Right cardiac atrium (tissue), 5 donors: ENCODE data around the gene NPW. TPM values are rescaled to one million over a fixed set of nuclear protein-coding genes. Genes with fewer than 3 reads are reported as not detected.

ENCODE experiments used
- ATAC-seq, 2 donors: fragments of 200-7000 bp; cut with Tn5 transposase; one replicate each; pipeline versions ENCODE4 v1.8.0 to v1.9.1; 2020; ENCODE audit warnings: moderate library complexity in 2 of 2, mild to moderate bottlenecking in 1 of 2
- DNase-seq, 3 donors: peaks; one replicate each; pipeline ENCODE4 v3.0.0-alpha.2; 2020
- H3K27ac ChIP-seq: one replicate; pipeline ENCODE4 v1.5.1; 2013; ENCODE audit warnings: mild to moderate bottlenecking, low read length, control low read depth, moderate library complexity
- H3K27me3 ChIP-seq: one replicate; pipeline ENCODE4 v1.6.1; 2013; ENCODE audit not compliant: control insufficient read depth, insufficient read depth
- H3K4me1 ChIP-seq: one replicate; pipeline ENCODE4 v1.6.1; 2013; ENCODE audit warnings: low read length; ENCODE audit not compliant: control insufficient read depth, insufficient read depth
- H3K4me3 ChIP-seq: one replicate; pipeline ENCODE4 v1.5.1; 2013; ENCODE audit warnings: low read length, control low read depth
- H3K9me3 ChIP-seq: one replicate; pipeline ENCODE4 v1.6.1; 2013; ENCODE audit warnings: low read length; ENCODE audit not compliant: control insufficient read depth
- WGBS: extraction: QIAGEN DNeasy Blood & Tissue Kit; methylation state at CpG from one replicate; pipeline ENCODE4 v1.1.7; 2013; 5-methylcytosine and 5-hydroxymethylcytosine counted together
- intact Hi-C, 4 donors: fragments of 100-400 bp; cut with DNase I; formaldehyde crosslinking; loops; one replicate each; pipeline versions ENCODE4 v1.11.0 to v1.14.0; 2022 to 2023
- polyA plus RNA-seq: library from polyadenylated mRNA; stranded (reverse); fragments of 200-250 nt; gene quantifications from one replicate; pipeline ENCODE4 v1.2.3, GENCODE V29; 2013
- total RNA-seq, 4 donors: library from RNA; stranded (reverse); fragmentation: NEBNext Ultra II Directional; extraction: Animal tissue kit (Norgen Biotek cat#: 25700); gene quantifications; one replicate each; pipeline ENCODE4 v1.2.1, GENCODE V29; 2021
- donor health status: healthy with polysubstance abuse.
- donor health status: DM: no; HTN: yes; CAD: no.
- donor health status: DM: no; HTN: no; CAD: no.
- donor health status: DM: no; HTN: yes; CAD: no; lungs with severe emphysema.
- donor health status: DM: yes; HTN: yes; CAD: no.

Gene NPW
- total and polyA plus RNA-seq, 5 donors = not detected

DNA sequence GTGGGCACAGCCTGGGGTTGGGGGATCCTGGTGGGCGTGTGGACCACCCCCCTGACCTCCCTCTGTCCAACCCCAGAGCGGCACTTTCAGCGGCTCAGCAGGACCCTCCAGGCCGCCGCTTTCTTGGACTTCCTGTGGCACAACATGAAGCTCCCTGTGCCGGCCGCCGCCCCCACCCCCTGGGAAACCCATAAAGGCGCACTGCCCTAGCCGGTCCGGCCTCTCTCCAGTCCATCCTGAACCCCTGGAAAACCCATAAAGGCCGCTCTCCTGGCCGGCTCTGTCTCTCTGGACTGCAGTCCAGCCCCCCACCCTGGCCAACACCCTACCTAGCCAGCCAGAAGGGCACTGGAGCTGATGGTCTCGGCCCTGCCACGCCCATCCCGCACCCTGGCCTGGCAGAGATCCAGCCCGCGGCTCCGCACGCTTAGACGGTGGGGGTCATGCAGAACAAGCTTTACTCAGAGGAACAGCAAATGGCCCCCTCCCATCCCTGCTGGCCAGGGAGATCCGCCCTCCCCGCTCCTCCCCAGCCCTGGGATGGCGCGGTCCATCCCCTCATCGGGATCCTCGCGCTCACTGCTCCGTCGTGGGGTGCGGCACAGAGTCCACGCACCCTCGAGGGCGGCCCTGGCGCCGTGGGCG lies 41.0 kb upstream of the NPW start:
- no peak for ATAC-seq
- 72% methylated on average over 37 of the region's 37 CpGs for WGBS
- Histone ChIP-seq H3K9me3 (no peaks in the 10 kb centered on the region), H3K27ac (no peak overlapping the region), H3K4me3 (no peak overlapping the region), H3K4me1 (no peaks in the 10 kb centered on the region), H3K27me3 (no peaks in the 10 kb centered on the region)
- no peak for DNase-seq
- intact Hi-C loops = no loop called here

DNA sequence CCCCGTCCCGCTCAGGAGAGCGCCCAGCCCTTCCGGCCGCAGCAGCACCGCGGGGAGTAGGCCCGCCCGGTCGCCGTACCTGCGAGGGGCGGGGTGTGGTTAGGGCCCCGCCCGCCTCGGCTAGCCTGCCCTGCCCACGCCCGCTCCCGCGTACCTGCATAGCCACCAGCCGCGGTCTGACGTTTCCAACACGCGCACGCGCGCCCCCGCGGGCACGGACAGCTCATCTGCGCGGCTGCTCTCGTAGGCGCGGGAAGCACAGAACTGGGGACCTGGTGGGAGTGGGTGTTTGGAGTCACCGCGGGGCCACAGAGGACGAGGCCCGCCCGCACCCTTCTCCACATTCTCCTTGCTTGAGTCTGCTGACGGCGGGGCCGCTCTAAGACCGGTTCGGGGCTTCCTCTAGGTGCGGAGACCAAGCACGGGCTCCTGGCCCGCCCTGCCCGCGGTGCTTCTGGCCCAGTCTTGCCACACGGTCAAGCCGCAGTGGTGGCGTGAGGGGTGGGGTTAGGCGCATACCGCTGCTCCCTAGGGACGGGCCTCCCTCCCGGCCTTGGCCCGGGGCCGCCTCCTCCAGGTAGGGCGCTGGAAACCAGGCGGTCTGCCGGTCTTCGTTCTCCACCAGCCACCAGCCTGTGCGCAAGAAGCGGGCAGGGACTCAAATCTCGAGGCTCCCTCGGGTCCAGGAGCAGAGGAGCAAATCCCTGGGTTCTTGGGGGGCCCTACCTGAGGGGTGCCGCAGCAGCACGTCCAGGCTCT lies 40.1 kb upstream of the NPW start:
- intact Hi-C loops = no loop called here
- no peak for DNase-seq
- no peak overlapping the region for H3K27ac ChIP-seq
- H3K4me1 ChIP-seq = no peaks in the 10 kb centered on the region
- H3K9me3 ChIP-seq = no peaks in the 10 kb centered on the region
- WGBS = 19% methylated on average over 70 of the region's 70 CpGs
- no peak for ATAC-seq
- no peaks in the 10 kb centered on the region for H3K27me3 ChIP-seq
- no peak overlapping the region for H3K4me3 ChIP-seq

DNA sequence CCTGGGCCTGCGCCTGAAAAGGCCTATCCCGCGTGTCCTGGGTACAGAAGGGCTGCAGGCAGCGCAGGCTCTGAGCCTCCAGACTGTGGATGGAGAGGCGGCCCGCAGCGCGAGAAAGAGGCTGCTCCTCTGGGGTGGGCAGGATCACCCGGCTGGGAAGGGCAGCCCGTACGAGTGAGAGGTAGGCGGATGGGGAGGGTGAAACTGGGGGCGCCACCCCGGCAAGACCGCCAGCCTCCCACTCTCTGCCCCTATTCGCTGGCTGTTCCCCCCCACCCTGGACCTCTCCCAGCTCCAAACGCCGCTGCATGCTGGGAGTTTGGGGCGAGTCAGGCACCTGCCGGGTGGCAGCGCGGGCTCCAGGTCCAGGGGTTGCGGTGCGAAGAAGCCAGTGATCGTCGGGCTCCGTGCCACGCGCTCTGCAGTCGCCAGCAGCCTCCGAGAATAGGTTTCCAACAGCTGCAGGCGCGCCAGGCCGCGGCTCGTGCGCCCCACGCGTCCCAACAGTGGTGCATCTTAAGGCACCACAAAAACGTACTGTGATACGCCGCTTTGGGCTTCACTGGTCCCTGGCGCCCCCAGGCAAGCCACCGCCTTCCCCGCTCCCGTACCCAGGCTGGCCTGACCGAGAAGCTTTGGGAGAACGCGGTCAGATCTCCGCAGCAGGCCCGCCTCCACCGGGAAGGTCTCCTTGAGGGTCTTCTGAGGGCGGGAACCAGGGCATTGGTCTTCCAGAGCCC lies 39.4 kb upstream of the NPW start:
- H3K9me3 ChIP-seq = no peaks in the 10 kb centered on the region
- H3K27ac ChIP-seq = no peak overlapping the region
- WGBS = 3% methylated on average over 53 of the region's 53 CpGs
- peaks cover 5% of the 10 kb centered on the region for H3K4me1 ChIP-seq
- no peak for ATAC-seq
- DNase-seq = no peak
- no peaks in the 10 kb centered on the region for H3K27me3 ChIP-seq
- intact Hi-C loops = no loop called here
- no peak overlapping the region for H3K4me3 ChIP-seq

DNA sequence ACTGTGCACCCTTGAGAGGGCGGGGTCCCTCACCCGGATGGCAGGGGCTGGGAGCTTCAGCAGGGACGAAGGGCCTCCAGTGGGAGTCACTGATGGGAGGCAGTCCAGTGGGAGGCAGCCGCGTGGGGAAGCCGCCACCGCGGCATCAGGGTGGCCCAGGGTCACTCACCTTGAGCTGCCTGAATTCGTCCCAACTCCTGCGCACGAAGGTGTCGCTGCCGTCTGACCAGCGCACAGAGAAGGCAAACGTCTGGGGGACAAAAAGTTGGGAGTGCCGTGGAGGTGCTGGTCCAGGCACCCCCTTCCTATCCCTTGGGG lies 38.9 kb upstream of the NPW start:
- ATAC-seq = no peak
- 22% methylated on average over 16 of the region's 16 CpGs for WGBS
- no peak for DNase-seq
- intact Hi-C loops = no loop called here
- Histone ChIP-seq H3K4me1 (peaks cover 5% of the 10 kb centered on the region), H3K27me3 (no peaks in the 10 kb centered on the region), H3K4me3 (no peak overlapping the region), H3K9me3 (no peaks in the 10 kb centered on the region), H3K27ac (no peak overlapping the region)

DNA sequence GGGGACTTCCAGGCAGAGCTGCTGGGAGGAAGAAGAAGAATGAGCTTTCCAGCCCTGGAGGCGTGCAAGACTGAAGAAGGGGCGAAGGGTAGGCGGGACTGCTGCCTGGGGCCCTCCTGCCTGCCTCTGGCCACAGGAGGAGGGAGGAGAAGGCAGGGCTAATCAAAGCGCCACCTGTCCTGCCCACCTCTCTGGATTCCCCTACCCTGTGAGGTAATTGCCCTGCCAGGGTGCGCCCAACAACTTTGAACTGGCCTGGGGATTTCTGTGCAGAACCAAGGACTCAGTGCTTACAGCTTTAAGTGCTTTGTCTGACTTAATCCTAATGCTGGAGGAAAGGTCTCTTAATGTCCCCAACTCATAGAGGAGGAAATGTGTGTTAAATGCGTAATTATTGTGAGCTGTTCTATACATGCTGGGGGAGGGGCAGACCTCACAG lies 38.2 kb upstream of the NPW start, which contains the start of gene NOXO1:
Gene NOXO1, minus strand, starts transcription at position 72 of the 439 bp plus-strand sequence. CDS start 290 bp downstream, outside the sequence.
- WGBS = 38% methylated on average over 6 of the region's 6 CpGs
- no peak within 1 kb of the TSS for H3K4me3 ChIP-seq
- no peak for DNase-seq
- H3K4me1 ChIP-seq = peaks cover 5% of the 10 kb centered on the region
- no peak within 1 kb of the TSS for H3K27ac ChIP-seq
- no peaks in the 10 kb centered on the region for H3K27me3 ChIP-seq
- ATAC-seq = no peak
- intact Hi-C loops = no loop called here
- no peaks in the 10 kb centered on the region for H3K9me3 ChIP-seq

DNA sequence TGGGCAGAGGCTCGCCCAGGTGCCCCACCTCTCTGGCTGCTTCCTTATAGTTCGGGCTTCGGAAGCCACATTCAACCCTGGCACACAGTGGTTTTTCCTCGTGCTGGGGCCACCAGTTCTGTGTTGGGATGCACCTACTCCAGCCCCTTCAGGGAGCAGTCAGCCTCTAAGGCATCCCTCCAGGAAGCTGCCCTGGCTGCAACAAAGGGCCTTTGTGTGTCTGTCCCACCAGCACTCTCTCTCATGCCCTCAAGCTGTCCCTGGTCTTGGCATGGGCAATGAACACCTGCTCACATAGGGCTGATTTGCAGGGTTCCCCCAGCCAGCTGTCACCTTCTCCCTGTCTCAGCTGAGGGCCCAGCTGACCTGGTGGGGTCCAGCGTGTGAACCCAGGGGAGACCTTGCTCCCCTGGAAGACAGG lies 37.6 kb upstream of the NPW start:
- H3K27ac ChIP-seq = no peak overlapping the region
- WGBS = 61% methylated on average over 5 of the region's 5 CpGs
- ATAC-seq (no peak), DNase-seq (no peak)
- H3K27me3 ChIP-seq = no peaks in the 10 kb centered on the region
- H3K9me3 ChIP-seq = no peaks in the 10 kb centered on the region
- H3K4me1 ChIP-seq = peaks cover 5% of the 10 kb centered on the region
- H3K4me3 ChIP-seq = no peak overlapping the region
- intact Hi-C loops = no loop called here

DNA sequence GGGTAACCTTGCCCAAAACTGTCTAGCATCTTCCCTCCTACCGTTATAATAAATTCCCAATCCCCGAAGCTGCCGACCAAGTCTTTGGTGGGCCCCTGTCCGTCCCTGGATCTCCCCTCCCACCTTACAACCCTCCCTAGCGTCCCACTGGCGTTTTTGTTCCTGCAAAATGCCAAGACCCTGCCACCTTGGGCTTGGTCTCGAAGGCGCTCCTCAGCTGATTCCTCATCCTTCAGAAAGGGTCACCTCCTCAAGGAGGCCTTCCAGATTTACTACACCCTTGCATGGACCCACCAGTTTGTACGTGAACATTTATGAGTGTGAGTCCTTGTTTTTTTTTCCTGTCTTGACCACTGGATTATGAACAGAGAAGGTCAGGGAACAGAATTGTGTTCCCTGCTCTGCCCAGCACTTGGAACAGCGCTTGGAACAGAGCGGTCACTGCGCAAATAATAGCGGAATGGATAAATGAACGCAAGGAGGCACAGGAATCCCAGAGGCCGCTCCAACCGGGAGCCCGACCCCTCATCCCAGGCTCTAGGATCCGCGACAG lies 36.5 kb upstream of the NPW start:
- Histone ChIP-seq H3K4me1 (peaks cover 5% of the 10 kb centered on the region), H3K27me3 (no peaks in the 10 kb centered on the region), H3K9me3 (no peaks in the 10 kb centered on the region), H3K4me3 (peak overlapping the region; percentile 76), H3K27ac (no peak overlapping the region)
- WGBS = 23% methylated on average over 19 of the region's 19 CpGs
- intact Hi-C loops = no loop called here
- ATAC-seq (no peak), DNase-seq (no peak)

DNA sequence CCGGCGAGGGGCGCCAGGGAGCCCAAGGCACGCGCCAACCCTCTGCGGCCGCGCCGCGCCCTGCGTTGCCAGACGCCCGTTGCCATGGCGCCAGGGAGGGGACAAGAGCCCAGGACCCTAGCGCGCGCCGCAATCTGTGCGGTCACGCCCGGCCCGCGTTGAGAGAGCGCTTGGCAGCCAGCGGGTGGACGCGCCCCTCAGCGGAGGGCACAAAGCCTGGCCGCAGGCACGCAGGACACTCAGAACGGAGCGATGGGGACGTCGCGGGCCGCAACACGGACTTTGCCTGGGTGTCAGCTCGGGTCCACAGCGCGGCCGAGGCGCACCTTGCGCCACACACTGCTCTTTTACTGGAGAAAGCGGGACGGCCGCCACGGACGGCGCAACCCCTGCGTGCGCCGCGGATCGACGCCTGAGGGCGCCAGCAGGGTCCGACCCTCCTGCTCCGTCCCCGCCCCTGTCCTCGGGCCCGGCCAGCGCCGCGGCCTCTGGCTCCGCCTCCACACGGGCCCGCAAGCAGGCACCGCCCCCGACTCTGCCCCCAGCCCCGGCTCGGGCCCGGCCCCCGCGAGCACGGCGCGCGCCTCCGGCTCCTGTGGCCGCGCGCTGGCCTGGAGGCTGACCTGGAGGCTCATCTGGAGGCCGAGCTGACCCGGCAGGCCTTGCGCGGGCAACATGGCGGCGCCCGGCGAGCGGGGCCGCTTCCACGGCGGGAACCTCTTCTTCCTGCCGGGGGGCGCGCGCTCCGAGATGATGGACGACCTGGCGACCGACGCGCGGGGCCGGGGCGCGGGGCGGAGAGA lies 35.8 kb upstream of the NPW start, which contains the start of gene GFER:
Gene GFER, plus strand, starts transcription at position 650 of the 803 bp plus-strand sequence. Its CDS starts 26 bp downstream, at position 676.
- peak within 1 kb of the TSS; percentile 17 for H3K27ac ChIP-seq
- DNase-seq (peak; percentile 93 to 97 (median 96)), ATAC-seq (peak; percentile 94 to 95)
- WGBS = under 1% methylated on average over 109 of the region's 109 CpGs
- no peaks in the 10 kb centered on the region for H3K9me3 ChIP-seq
- peak within 1 kb of the TSS; percentile 76 for H3K4me3 ChIP-seq
- H3K27me3 ChIP-seq = no peaks in the 10 kb centered on the region
- intact Hi-C loops = no loop called here
- peaks cover 5% of the 10 kb centered on the region for H3K4me1 ChIP-seq

DNA sequence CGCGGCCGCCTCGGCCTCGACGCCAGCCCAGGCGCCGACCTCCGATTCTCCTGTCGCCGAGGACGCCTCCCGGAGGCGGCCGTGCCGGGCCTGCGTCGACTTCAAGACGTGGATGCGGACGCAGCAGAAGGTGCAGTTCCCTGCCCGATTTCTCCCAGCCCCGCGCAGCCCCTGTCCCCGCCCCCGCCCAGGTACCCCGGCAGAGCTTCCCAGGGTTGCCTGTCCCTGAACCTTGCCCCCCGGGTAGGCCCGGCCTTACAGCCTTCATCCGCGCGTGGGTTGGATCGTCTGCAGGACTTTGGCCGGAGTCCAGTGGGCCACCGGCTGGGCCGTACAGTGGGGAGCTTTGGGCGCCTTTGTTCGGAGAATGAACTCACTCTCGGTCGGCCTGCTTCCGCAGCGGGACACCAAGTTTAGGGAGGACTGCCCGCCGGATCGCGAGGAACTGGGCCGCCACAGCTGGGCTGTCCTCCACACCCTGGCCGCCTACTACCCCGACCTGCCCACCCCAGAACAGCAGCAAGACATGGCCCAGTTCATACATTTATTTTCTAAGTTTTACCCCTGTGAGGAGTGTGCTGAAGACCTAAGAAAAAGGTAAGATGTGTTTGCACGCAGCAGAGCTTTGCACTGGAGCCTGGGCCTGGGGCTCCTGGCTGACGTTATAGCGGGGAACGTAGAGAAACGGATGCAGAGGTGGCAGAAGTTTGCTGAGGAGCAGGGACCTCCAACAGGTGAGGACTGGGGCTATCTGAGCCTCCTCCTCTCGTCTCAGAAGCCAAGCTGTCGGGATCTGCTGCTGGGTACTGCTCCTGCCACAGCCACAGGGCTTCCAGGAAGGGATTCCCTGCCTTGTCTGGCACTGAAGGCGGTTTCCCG lies 35.0 kb upstream of the NPW start:
- intact Hi-C loops = no loop called here

More for the DNA sequence above, 35.0 kb upstream of the NPW start:
- H3K27ac ChIP-seq = peak overlapping the region; percentile 4
- ATAC-seq = peak in 1 of 2 donors; percentile 3
- no peaks in the 10 kb centered on the region for H3K27me3 ChIP-seq
- no peaks in the 10 kb centered on the region for H3K9me3 ChIP-seq
- WGBS = 12% methylated on average over 58 of the region's 58 CpGs
- H3K4me1 ChIP-seq = peaks cover 5% of the 10 kb centered on the region
- H3K4me3 ChIP-seq = peak overlapping the region; percentile 76
- no peak for DNase-seq
